ENCODE measurements around the gene ART1.

The ART1 gene

DNA sequence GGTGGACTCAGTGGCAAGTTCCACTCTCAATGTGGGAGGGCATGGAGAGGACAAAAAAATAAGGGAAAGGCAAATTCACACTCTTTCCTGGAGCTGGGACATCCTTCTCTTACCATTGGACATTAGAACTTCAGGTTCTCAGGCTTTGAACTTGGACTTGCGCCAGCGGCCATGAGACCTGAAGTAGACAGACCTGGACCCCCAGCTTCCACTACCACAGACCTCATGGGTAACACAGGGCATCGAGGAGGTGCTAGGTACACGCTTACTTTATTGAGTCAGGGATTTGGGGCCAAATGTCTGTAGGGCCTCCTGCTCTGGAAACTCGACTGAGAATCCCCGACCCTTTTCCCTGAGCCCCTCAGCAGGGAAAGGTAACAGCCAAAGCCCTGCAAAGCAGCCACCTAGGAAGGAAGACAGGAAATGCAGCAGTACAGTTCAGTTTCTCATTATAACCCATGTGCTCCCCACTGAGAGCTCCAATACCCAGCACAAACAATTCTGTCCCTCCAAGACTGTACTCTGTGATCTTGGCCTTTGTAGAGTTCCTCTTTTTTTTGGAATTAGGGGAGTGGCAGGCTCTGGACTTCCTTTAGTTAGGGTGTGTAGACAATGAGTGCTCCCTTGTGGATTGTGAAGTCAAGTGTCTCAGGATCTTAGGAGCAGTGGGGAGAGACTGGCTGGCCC lies 20.6 kb downstream of the ART1 start:
- no peak for DNase-seq

DNA sequence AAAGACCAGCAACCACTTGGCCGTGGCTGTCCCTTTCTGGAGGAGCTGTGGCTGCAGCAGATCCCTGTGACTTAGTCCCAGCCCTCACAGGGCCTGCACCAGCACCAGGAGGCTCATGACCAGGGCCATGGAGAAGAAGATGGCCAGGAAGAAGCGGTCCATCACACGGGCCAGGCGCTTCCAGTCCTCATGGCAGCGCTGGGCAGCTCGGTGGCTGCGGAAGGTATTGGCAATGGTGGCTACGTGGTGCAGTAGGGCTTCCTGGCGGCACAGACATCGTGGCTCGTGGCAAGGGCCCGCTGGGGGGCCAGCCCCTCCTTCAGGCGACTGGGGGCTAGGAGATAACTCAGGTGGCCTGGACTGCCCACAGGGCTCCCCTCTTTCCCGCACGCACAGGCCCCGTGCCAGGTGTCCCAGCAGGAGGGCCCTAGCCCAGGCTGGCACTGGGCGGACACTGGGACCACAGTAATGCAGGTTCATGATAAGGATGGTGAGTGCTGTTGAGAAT lies 21.1 kb downstream of the ART1 start:
- no peak for DNase-seq

GRCh38 chr11:3667149-3668035 lies 22.5 kb downstream of the ART1 start:
- no peak for DNase-seq

DNA sequence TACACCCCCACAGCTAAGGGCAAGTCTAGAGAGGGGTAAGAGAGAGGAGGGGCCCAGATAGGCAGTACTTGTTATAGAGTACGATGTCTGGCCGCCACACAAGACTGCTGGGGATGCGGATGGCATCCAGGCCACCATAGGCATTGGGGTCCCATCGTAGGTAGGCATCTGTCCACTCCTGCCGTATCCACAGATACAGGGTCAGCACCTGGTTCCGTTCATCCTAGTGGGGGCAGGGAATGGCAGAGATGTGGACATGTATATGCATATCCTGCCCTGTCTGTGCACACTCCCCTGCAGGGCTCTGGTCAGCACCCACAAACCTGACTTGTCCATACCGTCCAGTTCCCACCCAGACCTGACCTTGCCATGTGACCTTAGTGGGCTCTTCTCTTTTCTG lies 24.2 kb downstream of the ART1 start:
- DNase-seq: no peak

- no peak for DNase-seq
Measured at GRCh38 chr11:3669742-3670183, 24.8 kb downstream of the ART1 start.

DNA sequence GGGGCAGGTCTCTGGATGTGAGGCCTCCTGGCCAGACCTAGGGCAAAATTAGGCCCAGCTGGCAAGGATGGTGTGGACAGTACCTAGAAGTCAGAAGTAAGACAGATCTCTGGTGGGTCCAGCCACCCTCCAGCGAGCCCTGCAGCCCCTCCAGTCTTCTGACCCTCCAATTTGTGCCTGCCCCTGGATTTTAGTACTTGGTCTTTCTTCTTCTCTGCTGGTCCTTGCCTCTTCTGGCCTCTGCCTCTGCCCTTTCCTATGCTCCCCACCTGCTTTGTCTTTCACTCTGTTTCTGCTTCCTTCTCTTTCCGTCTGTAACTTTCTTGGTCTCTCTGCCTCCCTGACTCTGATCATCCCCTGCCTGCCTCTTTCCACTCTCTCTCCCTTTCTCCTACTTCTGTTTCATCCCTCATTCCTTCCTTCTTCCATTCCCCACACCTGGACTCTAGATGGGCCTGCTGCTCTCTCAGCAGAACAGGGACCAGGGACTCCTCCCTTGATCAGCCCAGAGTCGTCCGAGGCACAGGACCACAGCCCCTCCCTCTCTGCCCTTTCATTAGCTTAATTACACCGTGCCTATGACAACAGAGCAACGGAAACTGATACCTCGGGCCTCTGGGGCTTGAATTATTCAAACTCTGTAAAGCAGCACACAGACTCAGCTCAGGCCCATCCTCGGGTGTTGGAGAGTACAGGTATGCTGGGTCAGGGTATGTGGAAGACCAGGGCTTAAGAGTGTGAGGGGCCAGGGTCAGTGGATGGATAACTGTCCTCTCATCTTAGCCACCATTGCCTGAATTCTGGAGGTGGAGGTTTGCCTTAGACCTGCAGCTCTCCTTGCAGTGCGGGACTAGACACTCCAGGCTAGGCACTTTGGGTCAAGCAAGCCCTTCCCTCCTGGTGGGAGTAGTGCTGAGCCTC lies 26.7 kb downstream of the ART1 start, which contains the start of gene CHRNA10:
CHRNA10 (minus strand) TSS at position 51 of the 921 bp plus-strand sequence. CDS start 72 bp downstream, outside the sequence.
- no peak for DNase-seq

DNA sequence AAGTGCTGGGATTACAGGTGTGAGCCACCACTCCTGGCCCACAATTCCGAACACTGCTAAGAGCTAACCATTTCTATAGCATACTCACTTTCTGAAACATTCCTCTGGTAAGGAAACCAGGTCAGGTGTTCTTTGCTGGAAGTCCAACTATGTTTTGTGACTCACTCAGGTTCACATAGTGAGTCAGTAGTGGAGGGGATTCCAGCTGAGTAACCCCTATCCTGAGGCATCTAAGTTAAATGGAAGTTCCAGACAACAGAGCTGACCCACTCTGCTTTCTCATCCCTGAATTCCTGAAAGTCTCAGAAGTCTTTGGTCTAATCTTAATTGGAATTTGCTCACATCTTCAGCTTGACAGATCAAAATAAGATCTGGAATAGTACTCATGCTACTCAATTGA lies 29.3 kb downstream of the ART1 start:
- no peak for DNase-seq

DNA sequence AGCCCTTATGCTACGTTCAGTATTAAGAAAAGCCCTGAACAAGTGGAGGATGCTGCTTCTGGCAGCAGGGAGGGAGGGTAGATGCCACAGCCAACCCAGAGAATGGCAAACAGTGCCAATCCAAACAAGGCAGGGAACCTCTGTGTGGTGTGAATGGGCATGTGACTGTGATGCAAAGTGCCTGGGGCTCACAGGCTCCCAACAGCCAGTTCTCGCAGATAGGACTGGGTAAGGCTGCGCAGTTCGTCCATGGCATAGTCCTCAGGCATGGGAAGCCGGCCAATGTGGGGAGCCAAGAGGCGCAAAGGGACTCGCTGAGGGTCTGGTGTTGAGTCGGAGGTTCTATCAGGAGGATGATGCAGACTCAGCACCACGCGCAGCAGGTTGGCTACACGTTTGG lies 31.0 kb downstream of the ART1 start:
- no peak for DNase-seq

DNA sequence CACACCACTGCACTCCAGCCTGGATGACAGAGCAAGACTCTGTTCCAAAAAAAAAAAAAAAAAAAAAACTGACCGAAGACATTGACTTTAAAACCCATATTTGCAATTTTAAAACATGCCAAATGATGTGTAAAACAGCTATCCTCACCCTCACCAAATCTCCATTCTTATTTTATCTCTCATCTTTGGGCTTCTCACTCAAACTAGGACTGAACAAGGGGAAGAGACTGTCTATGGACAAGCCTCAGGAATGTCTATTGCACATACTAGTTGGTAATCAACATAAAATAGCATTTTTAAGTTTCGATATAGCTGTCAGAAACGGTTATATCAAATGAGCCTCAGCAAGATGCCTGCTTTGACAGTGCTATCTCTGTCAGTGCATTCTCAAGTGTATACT lies 34.1 kb downstream of the ART1 start:
- DNase-seq: no peak

DNA sequence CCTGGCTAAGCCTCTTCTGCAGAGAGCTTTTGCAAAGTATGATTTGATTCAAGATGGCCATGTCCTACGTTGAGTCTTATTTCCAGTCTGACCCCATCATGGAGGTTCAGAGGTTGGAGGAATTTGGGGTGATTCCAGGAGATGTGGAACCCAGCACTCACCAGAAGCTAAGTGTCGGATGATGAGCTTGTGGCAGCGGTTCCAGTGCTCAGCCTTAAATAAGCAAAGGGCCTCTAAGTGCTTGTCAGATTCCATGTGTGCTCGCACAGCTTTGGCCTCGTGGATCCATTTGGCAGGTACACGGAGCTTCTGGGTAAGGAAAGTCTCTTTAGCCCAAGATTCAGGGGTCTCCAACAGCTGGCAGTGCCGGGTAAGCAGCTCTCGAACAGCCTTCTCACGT lies 38.1 kb downstream of the ART1 start:
- no peak for DNase-seq

- DNase-seq: no peak
Measured at GRCh38 chr11:3684129-3684818, 39.3 kb downstream of the ART1 start.

- no peak for DNase-seq
Measured at GRCh38 chr11:3684819-3685172, 39.9 kb downstream of the ART1 start.

- DNase-seq: no peak
Measured at GRCh38 chr11:3685923-3686322, 41.0 kb downstream of the ART1 start.

- DNase-seq: no peak
Measured at GRCh38 chr11:3686751-3687150, 41.8 kb downstream of the ART1 start.

DNA sequence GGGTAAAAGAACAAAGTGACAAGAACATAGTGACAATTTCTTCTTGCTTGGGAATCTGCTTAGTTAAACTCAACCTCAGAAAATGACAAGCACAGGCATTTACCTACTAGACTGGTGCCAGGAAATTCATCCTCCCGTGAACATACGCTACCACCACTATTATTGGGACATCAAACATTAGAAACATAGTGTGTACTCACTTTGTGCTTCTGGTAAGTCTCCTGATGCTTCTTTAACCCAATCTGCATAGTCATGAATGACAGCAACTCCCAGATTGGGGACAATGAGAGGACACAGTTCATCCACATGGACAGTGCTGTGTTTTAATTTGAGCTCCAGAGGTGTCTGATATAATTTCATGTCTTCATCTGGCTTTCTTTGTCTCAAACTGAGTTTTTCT lies 55.5 kb downstream of the ART1 start:
- no peak for DNase-seq

- no peak for DNase-seq
Measured at GRCh38 chr11:3700910-3701309, 56.0 kb downstream of the ART1 start.

DNA sequence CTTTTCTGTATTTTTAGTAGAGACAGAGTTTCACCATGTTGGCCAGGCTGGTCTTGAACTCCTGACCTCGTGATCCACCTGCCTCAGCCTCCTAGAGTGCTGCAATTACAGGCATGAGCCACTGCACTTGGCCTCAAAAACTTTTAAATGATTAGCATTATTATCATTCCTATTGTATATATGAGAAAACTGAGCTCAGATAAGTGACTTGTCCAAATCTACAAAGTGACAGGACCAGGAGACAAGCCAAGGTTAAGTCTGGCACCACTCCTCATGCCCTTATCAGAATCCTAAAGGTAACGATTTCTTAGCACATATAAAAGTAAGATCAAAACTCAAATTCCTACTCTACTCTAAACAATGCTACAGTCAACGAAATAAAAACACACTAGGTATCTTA lies 58.5 kb downstream of the ART1 start:
- no peak for DNase-seq

GRCh38 chr11:3707176-3707575 lies 62.2 kb downstream of the ART1 start:
- DNase-seq: no peak

DNA sequence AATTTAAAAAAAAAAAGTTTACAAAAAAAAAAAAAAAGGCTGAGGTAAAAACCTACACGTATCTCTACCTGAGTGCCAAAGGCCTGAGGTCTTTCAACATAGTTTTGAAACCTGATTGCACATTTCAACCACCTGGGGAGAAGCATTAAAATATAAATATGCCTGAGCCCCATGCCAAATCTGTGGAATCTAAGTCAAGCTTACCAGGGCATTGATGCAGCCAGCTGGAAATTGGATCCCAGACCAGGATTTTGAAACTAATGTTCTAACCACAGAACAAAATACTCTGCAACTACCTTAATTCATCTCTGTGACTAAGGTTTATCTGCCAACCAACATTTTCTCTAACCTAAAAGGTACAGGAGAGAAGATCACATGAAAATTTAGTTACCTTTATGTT lies 65.0 kb downstream of the ART1 start:
- DNase-seq: no peak

DNA sequence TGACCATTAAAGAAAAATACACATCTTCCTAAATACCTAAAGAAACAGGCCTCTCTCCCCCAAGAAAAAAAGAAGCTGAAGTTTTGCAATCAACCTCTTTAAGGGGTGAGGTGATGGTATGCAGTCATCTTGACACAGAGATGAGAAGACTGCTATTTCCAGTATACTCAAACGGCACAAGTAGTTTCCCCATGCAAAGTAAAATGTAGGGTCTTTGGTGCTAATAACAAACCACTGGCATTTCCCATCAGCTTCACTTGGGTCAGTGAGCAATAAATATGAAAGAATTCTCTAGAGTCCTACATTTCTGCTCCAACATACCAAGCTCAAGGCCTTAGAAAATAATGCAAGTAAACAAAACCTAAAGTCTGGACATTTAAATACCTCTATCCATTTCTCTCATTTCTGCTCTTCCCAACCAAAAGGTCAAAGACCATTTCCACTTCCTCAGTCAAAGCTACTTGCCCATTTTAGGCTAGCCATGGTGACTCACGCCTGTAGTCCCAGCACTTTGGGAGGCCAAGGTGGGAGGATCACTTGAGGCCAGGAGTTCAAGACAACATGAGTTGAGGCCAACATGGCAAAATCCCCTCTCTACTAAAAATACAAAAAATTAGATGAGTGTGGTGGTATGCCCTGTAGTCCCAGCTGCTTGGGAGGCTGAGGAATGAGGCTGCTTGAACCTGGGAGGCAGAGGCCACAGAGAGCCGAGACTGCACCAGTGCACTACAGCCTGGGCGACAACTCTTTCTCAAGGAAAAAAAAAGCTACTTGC lies 65.7 kb downstream of the ART1 start:
- DNase-seq: no peak

Measured in anterior cingulate cortex (tissue), 58 donors.